ENCODE results near the gene NKG7. TPM values are rescaled to one million over a fixed set of nuclear protein-coding genes. Genes with fewer than 3 reads are reported as not detected.

Gene NKG7
- total RNA-seq, 3 donors from 2014 or later = 4.3 to 5.9 (median 4.4) TPM

GRCh38 chr19:51372021-51372648, 319 bp downstream of the NKG7 start:
- intact Hi-C loops (cut with DNase I, micrococcal nuclease) = no loop called here
- TF ChIP-seq, protein P1, sequence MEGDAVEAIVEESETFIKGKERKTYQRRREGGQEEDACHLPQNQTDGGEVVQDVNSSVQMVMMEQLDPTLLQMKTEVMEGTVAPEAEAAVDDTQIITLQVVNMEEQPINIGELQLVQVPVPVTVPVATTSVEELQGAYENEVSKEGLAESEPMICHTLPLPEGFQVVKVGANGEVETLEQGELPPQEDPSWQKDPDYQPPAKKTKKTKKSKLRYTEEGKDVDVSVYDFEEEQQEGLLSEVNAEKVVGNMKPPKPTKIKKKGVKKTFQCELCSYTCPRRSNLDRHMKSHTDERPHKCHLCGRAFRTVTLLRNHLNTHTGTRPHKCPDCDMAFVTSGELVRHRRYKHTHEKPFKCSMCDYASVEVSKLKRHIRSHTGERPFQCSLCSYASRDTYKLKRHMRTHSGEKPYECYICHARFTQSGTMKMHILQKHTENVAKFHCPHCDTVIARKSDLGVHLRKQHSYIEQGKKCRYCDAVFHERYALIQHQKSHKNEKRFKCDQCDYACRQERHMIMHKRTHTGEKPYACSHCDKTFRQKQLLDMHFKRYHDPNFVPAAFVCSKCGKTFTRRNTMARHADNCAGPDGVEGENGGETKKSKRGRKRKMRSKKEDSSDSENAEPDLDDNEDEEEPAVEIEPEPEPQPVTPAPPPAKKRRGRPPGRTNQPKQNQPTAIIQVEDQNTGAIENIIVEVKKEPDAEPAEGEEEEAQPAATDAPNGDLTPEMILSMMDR (IDR thresholded peaks at IDR 0.05) = no peak
- H3K4me3 ChIP-seq = no peak overlapping the region
- no peaks in the 10 kb centered on the region for H3K9me3 ChIP-seq
- DNase-seq = peak in 1 of 3 donors; percentile 47
- ATAC-seq = no peak
- H3K4me1 ChIP-seq (ENCODE audit: low read depth) = peaks cover 6% of the 10 kb centered on the region
- no peaks in the 10 kb centered on the region for H3K36me3 ChIP-seq (ENCODE audit: low read depth)

DNA sequence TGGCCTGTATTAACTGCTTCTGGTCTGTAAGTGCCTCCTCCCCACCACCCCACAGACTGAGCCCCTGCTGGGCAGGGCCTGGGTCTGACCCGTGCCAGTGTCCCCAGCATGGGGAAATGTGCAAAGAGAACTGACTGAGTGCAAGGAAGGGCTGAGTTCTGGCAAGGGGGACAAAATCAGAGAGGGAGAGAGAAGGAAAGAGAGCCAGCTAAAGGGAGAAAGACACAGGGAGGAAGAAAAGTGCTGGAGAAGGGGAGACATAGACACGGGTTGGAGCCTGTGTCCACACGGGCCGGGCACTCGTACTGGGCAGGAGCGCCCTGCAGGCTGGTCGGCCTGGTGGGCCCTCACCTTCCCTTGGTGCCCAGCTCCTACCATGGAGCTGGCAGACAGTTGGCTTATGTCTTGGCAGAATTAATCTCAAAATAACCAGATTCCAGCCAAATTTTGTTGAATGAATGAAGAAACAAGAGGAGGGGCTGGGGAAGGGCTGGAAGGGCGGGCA, 1.2 kb downstream of the NKG7 start:
- H3K4me1 ChIP-seq (ENCODE audit: low read depth) = peaks cover 6% of the 10 kb centered on the region
- intact Hi-C loops (cut with DNase I, micrococcal nuclease) = no loop called here
- TF ChIP-seq, protein P1 (IDR thresholded peaks at IDR 0.05) = no peak
- H3K4me3 ChIP-seq = no peak overlapping the region
- H3K9me3 ChIP-seq = no peaks in the 10 kb centered on the region
- ATAC-seq (no peak), DNase-seq (no peak)
- no peaks in the 10 kb centered on the region for H3K36me3 ChIP-seq (ENCODE audit: low read depth)

GRCh38 chr19:51370230-51370629, 2.2 kb downstream of the NKG7 start:
- ATAC-seq (no peak), DNase-seq (no peak)
- H3K36me3 ChIP-seq (ENCODE audit: low read depth) = no peaks in the 10 kb centered on the region
- no peaks in the 10 kb centered on the region for H3K9me3 ChIP-seq
- H3K4me1 ChIP-seq (ENCODE audit: low read depth) = peaks cover 9% of the 10 kb centered on the region
- no peak overlapping the region for H3K4me3 ChIP-seq
- intact Hi-C loops (cut with DNase I, micrococcal nuclease) = no loop called here
- TF ChIP-seq, protein P1 (IDR thresholded peaks at IDR 0.05) = no peak

- intact Hi-C loops (cut with DNase I, micrococcal nuclease) = no loop called here
- H3K4me1 ChIP-seq (ENCODE audit: low read depth) = peaks cover 17% of the 10 kb centered on the region
- DNase-seq (peak in 1 of 3 donors; percentile 29), ATAC-seq (no peak)
- H3K4me3 ChIP-seq = peak within 1 kb of the TSS; percentile 45
- H3K9me3 ChIP-seq = no peaks in the 10 kb centered on the region
- no peaks in the 10 kb centered on the region for H3K36me3 ChIP-seq (ENCODE audit: low read depth)
- TF ChIP-seq, protein P1 (IDR thresholded peaks at IDR 0.05) = no peak
These were observed 3.8 kb downstream of the NKG7 start, which contains the start of gene CLDND2 for GRCh38 chr19:51368366-51369282. Gene CLDND2, minus strand, starts transcription at chr19:51369003. Its CDS starts 426 bp downstream, at chr19:51368577.

GRCh38 chr19:51367565-51368365, 4.7 kb downstream of the NKG7 start:
- DNase-seq (peak; percentile 99 to 100 (median 100)), ATAC-seq (peak; percentile 87)
- TF ChIP-seq, protein P1 (IDR thresholded peaks at IDR 0.05) = no peak
- Histone ChIP-seq H3K36me3 (ENCODE audit: low read depth) (no peaks in the 10 kb centered on the region), H3K4me1 (ENCODE audit: low read depth) (peaks cover 26% of the 10 kb centered on the region), H3K4me3 (peak overlapping the region; percentile 45), H3K9me3 (no peaks in the 10 kb centered on the region)
- intact Hi-C loops (cut with DNase I, micrococcal nuclease) = no loop called here

Measured in mucosa of descending colon (tissue), 3 donors.